Measurements from ENCODE around the gene ATM.

GRCh38 chr11:108346451-108346850 lies 123.6 kb downstream of the ATM start:
- TF ChIP-seq, protein P1, sequence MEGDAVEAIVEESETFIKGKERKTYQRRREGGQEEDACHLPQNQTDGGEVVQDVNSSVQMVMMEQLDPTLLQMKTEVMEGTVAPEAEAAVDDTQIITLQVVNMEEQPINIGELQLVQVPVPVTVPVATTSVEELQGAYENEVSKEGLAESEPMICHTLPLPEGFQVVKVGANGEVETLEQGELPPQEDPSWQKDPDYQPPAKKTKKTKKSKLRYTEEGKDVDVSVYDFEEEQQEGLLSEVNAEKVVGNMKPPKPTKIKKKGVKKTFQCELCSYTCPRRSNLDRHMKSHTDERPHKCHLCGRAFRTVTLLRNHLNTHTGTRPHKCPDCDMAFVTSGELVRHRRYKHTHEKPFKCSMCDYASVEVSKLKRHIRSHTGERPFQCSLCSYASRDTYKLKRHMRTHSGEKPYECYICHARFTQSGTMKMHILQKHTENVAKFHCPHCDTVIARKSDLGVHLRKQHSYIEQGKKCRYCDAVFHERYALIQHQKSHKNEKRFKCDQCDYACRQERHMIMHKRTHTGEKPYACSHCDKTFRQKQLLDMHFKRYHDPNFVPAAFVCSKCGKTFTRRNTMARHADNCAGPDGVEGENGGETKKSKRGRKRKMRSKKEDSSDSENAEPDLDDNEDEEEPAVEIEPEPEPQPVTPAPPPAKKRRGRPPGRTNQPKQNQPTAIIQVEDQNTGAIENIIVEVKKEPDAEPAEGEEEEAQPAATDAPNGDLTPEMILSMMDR (IDR thresholded peaks at IDR 0.05; ENCODE audit: low read depth, low read length): no peak
- TF ChIP-seq EZH2phosphoT487 (IDR thresholded peaks at IDR 0.05; ENCODE audit: low read depth): no peak

All from OCI-LY3 (cell line).